GM23338 (cell line): ENCODE data around the gene TEX54. TPM values are rescaled to one million over a fixed set of nuclear protein-coding genes. Genes with fewer than 3 reads are reported as not detected.
"Not testable (repeated sequence)": the region's sequence is repeated elsewhere in the genome, so short reads cannot be mapped to it uniquely, and the experiment has no call there.

Source experiments
- ATAC-seq: fragments of 200-7000 bp; cut with Tn5 transposase; 3 replicates; pipeline ENCODE4 v1.9.1; 2020
- DNase-seq: peaks from one replicate; pipeline ENCODE4 v3.0.0-alpha.2; 2015; ENCODE audit warnings: low spot score
- H2AFZ ChIP-seq: fragments of 200-600 bp; sonication (generic); 2 replicates; pipeline ENCODE4 v1.8.0; 2016; ENCODE audit warnings: antibody characterized with exemption, mild to moderate bottlenecking, moderate library complexity
- H3F3A ChIP-seq: fragments of 200-600 bp; sonication (generic); replicated peaks from 2 replicates; pipeline ENCODE4 v1.8.0; 2017; ENCODE audit warnings: antibody characterized with exemption, mixed run types, low read depth
- H3K27ac ChIP-seq: fragments of 200-600 bp; sonication (generic); 2 replicates; pipeline ENCODE4 v1.6.1; 2016; ENCODE audit warnings: low read depth
- H3K27me3 ChIP-seq: fragments of 200-600 bp; sonication (generic); 2 replicates; pipeline ENCODE4 v1.8.0; 2016; ENCODE audit warnings: mild to moderate bottlenecking, mixed run types, moderate library complexity; ENCODE audit not compliant: insufficient read depth
- H3K36me3 ChIP-seq: fragments of 200-600 bp; sonication (generic); 2 replicates; pipeline ENCODE4 v1.8.0; 2016; ENCODE audit warnings: mild to moderate bottlenecking; ENCODE audit not compliant: insufficient read depth
- H3K4me1 ChIP-seq: fragments of 200-600 bp; sonication (generic); 2 replicates; pipeline ENCODE4 v1.8.0; 2016; ENCODE audit warnings: mild to moderate bottlenecking, moderate library complexity; ENCODE audit not compliant: insufficient read depth
- H3K4me2 ChIP-seq: fragments of 200-600 bp; sonication (generic); 2 replicates; pipeline ENCODE4 v1.7.1; 2017; ENCODE audit warnings: mixed run types
- H3K4me3 ChIP-seq: fragments of 200-600 bp; sonication (generic); 2 replicates; pipeline ENCODE4 v1.6.1; 2016; ENCODE audit warnings: mixed run types
- H3K79me2 ChIP-seq: fragments of 200-600 bp; sonication (generic); replicated peaks from 2 replicates; pipeline ENCODE4 v1.8.0; 2017; ENCODE audit warnings: mild to moderate bottlenecking; ENCODE audit not compliant: insufficient read depth
- H3K9me2 ChIP-seq: fragments of 200-600 bp; sonication (generic); 2 replicates; pipeline ENCODE4 v1.8.0; 2017; ENCODE audit not compliant: insufficient read depth
- H4K20me1 ChIP-seq: fragments of 200-600 bp; sonication (generic); replicated peaks from 2 replicates; pipeline ENCODE4 v1.8.0; 2017; ENCODE audit warnings: mild to moderate bottlenecking; ENCODE audit not compliant: insufficient read depth
- H3K27ac Mint-ChIP-seq: 2 replicates; pipeline ENCODE4 v1.8.0; 2020; ENCODE audit warnings: inconsistent platforms, mild to moderate bottlenecking, moderate library complexity, mixed read lengths
- H3K27me3 Mint-ChIP-seq: 3 replicates; pipeline ENCODE4 v1.8.0; 2022; ENCODE audit warnings: low read depth, mild to moderate bottlenecking, moderate library complexity, mixed read lengths, inconsistent platforms; ENCODE audit not compliant: insufficient read depth, poor library complexity
- H3K36me3 Mint-ChIP-seq: 3 replicates; pipeline ENCODE4 v1.8.0; 2021; ENCODE audit warnings: low read depth, mild to moderate bottlenecking, inconsistent platforms, moderate library complexity, mixed read lengths
- H3K4me1 Mint-ChIP-seq: 3 replicates; pipeline ENCODE4 v1.8.0; 2020; ENCODE audit warnings: mild to moderate bottlenecking, inconsistent platforms, mixed read lengths
- H3K4me3 Mint-ChIP-seq: 3 replicates; pipeline ENCODE4 v1.8.0; 2021; ENCODE audit warnings: moderate library complexity, mild to moderate bottlenecking, inconsistent platforms, mixed read lengths
- H3K9me3 Mint-ChIP-seq: 3 replicates; pipeline ENCODE4 v1.8.0; 2020; ENCODE audit warnings: moderate library complexity, mild to moderate bottlenecking, inconsistent platforms, mixed read lengths
- CREB1 ChIP-seq: fragments of 250-450 bp; sonication (Bioruptor Pico); IDR thresholded peaks from 2 replicates; pipeline ENCODE4 v1.5.0; 2020; ENCODE audit warnings: low read depth, mild to moderate bottlenecking, moderate library complexity
- EZH2 ChIP-seq: fragments of 200-600 bp; sonication (generic); IDR thresholded peaks from one replicate; pipeline ENCODE4 v1.8.0; 2017; ENCODE audit warnings: antibody characterized with exemption, mild to moderate bottlenecking, low read depth; ENCODE audit not compliant: unreplicated experiment
- EZH2phosphoT487 ChIP-seq: fragments of 200-600 bp; sonication (generic); IDR thresholded peaks from one replicate; pipeline ENCODE4 v1.8.1; 2018; ENCODE audit warnings: antibody characterized with exemption; ENCODE audit not compliant: unreplicated experiment
- JUNB ChIP-seq: IDR thresholded peaks from one replicate; pipeline ENCODE4 v1.6.1; 2016; ENCODE audit warnings: antibody characterized with exemption; ENCODE audit not compliant: unreplicated experiment
- NANOG ChIP-seq: IDR thresholded peaks from 2 replicates; pipeline ENCODE4 v1.6.1; 2016; ENCODE audit warnings: antibody characterized with exemption, borderline replicate concordance
- STAT1 ChIP-seq: IDR thresholded peaks from one replicate; pipeline ENCODE4 v1.6.1; 2016; ENCODE audit warnings: antibody characterized with exemption; ENCODE audit not compliant: unreplicated experiment
- ZNF114 ChIP-seq: fragments of 250-450 bp; sonication (Bioruptor Pico); IDR thresholded peaks from 2 replicates; pipeline ENCODE4 v1.5.0; 2020; ENCODE audit warnings: mild to moderate bottlenecking, moderate library complexity
- polyA plus RNA-seq: library from polyadenylated mRNA; unstranded; fragments of >200 nt; fragmentation: Nextera tagmentation; extraction: Ambion mirVana; gene quantifications from 2 replicates; pipeline ENCODE4 v1.2.1, GENCODE V29; 2016
- total RNA-seq: library from RNA; depleted of rRNA; stranded (reverse); fragments of >200 nt; shearing (Covaris generic); gene quantifications from 2 replicates; pipeline ENCODE4 v1.2.3, GENCODE V29; 2014
- TF ChIP-seq, protein P1 (sequence below): IDR thresholded peaks from one replicate; pipeline ENCODE4 v1.6.1; 2018; ENCODE audit warnings: antibody characterized with exemption; ENCODE audit not compliant: unreplicated experiment
- TF ChIP-seq, protein P2 (sequence below), 2 experiments: fragments of 200-600 bp in 1 of 2; sonication (generic) in 1 of 2; conservative IDR thresholded peaks; 2 replicates each; pipeline versions ENCODE4 v1.5.1 to v1.6.1; 2016 to 2017; ENCODE audit warnings: antibody characterized with exemption in 2 of 2, low read depth in 2 of 2, mild to moderate bottlenecking in 2 of 2, moderate library complexity in 1 of 2

TEX54 gene
- total and polyA plus RNA-seq, 2 experiments from 2014 or later: 1.9 TPM; not detected in 1

GRCh38 chr11:62860835-62861563 is 28.4 kb upstream of the TEX54 start (continued):
- TF ChIP-seq, protein P1, sequence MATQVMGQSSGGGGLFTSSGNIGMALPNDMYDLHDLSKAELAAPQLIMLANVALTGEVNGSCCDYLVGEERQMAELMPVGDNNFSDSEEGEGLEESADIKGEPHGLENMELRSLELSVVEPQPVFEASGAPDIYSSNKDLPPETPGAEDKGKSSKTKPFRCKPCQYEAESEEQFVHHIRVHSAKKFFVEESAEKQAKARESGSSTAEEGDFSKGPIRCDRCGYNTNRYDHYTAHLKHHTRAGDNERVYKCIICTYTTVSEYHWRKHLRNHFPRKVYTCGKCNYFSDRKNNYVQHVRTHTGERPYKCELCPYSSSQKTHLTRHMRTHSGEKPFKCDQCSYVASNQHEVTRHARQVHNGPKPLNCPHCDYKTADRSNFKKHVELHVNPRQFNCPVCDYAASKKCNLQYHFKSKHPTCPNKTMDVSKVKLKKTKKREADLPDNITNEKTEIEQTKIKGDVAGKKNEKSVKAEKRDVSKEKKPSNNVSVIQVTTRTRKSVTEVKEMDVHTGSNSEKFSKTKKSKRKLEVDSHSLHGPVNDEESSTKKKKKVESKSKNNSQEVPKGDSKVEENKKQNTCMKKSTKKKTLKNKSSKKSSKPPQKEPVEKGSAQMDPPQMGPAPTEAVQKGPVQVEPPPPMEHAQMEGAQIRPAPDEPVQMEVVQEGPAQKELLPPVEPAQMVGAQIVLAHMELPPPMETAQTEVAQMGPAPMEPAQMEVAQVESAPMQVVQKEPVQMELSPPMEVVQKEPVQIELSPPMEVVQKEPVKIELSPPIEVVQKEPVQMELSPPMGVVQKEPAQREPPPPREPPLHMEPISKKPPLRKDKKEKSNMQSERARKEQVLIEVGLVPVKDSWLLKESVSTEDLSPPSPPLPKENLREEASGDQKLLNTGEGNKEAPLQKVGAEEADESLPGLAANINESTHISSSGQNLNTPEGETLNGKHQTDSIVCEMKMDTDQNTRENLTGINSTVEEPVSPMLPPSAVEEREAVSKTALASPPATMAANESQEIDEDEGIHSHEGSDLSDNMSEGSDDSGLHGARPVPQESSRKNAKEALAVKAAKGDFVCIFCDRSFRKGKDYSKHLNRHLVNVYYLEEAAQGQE: no peak
- no peak for TF ChIP-seq EZH2
- no peak for TF ChIP-seq EZH2phosphoT487
- no peak for TF ChIP-seq ZNF114 (CRISPR knock-in tag)
- TF ChIP-seq JUNB: no peak

GRCh38 chr11:62859281-62859703 is 26.7 kb upstream of the TEX54 start:
- Histone ChIP-seq H3F3A (peaks cover 54% of the 10 kb centered on the region), H4K20me1 (peaks cover 42% of the 10 kb centered on the region), H3K36me3 (peaks cover 22% of the 10 kb centered on the region), H3K27ac (peak overlapping the region; percentile 1), H3K4me3 (peak overlapping the region; percentile 100; the same call in 1 of the 2 replicates), H3K79me2 (peaks cover 97% of the 10 kb centered on the region), H3K4me1 (peaks cover 54% of the 10 kb centered on the region), H3K4me2 (peak overlapping the region; percentile 88)
- DNase-seq, H2AFZ ChIP-seq, H3K27me3 ChIP-seq, ATAC-seq, H3K9me2 ChIP-seq: not testable (repeated sequence)
- peaks cover 13% of the 10 kb centered on the region for H3K9me3 Mint-ChIP-seq
- peaks cover 86% of the 10 kb centered on the region for H3K36me3 Mint-ChIP-seq
- H3K27me3 Mint-ChIP-seq: peaks cover 37% of the 10 kb centered on the region
- H3K27ac Mint-ChIP-seq: peak overlapping the region; percentile 90
- H3K4me1 Mint-ChIP-seq: peaks cover 55% of the 10 kb centered on the region
- peak overlapping the region; percentile 98 for H3K4me3 Mint-ChIP-seq

GRCh38 chr11:62858201-62858600 is 25.6 kb upstream of the TEX54 start:
- H3K27me3 Mint-ChIP-seq: peaks cover 48% of the 10 kb centered on the region
- Histone ChIP-seq H2AFZ (no peak overlapping the region), H3K36me3 (peaks cover 29% of the 10 kb centered on the region), H3K4me1 (peaks cover 62% of the 10 kb centered on the region), H3K4me3 (peak overlapping the region; percentile 100), H3K27me3 (no peaks in the 10 kb centered on the region), H3K27ac (peak overlapping the region; percentile 94), H3K9me2 (no peaks in the 10 kb centered on the region), H3K4me2 (peak overlapping the region; percentile 88), H3K79me2 (peaks cover 97% of the 10 kb centered on the region), H4K20me1 (peaks cover 43% of the 10 kb centered on the region), H3F3A (peaks cover 55% of the 10 kb centered on the region)
- H3K27ac Mint-ChIP-seq: peak overlapping the region; percentile 100
- DNase-seq (no peak), ATAC-seq (no peak)
- H3K4me3 Mint-ChIP-seq: peak overlapping the region; percentile 98
- H3K9me3 Mint-ChIP-seq: peaks cover 17% of the 10 kb centered on the region
- H3K4me1 Mint-ChIP-seq: peaks cover 55% of the 10 kb centered on the region
- H3K36me3 Mint-ChIP-seq: peaks cover 87% of the 10 kb centered on the region
- TF ChIP-seq STAT1: no peak
- TF ChIP-seq, protein P2, sequence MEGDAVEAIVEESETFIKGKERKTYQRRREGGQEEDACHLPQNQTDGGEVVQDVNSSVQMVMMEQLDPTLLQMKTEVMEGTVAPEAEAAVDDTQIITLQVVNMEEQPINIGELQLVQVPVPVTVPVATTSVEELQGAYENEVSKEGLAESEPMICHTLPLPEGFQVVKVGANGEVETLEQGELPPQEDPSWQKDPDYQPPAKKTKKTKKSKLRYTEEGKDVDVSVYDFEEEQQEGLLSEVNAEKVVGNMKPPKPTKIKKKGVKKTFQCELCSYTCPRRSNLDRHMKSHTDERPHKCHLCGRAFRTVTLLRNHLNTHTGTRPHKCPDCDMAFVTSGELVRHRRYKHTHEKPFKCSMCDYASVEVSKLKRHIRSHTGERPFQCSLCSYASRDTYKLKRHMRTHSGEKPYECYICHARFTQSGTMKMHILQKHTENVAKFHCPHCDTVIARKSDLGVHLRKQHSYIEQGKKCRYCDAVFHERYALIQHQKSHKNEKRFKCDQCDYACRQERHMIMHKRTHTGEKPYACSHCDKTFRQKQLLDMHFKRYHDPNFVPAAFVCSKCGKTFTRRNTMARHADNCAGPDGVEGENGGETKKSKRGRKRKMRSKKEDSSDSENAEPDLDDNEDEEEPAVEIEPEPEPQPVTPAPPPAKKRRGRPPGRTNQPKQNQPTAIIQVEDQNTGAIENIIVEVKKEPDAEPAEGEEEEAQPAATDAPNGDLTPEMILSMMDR (conservative IDR thresholded peaks at IDR 0.05; ENCODE audit: low read depth in 2 of 2): no peak
- TF ChIP-seq EZH2phosphoT487: no peak
- TF ChIP-seq NANOG: no peak
- no peak for TF ChIP-seq CREB1 (CRISPR knock-in tag)
